Measurements from ENCODE around the gene KCNQ1. TPM values are rescaled to one million over a fixed set of nuclear protein-coding genes. Genes with fewer than 3 reads are reported as not detected.

KCNQ1 gene
- total and polyA plus RNA-seq, 2 donors (not counting 1 experiment from before 2014, with no cell fraction given) = not detected

DNA sequence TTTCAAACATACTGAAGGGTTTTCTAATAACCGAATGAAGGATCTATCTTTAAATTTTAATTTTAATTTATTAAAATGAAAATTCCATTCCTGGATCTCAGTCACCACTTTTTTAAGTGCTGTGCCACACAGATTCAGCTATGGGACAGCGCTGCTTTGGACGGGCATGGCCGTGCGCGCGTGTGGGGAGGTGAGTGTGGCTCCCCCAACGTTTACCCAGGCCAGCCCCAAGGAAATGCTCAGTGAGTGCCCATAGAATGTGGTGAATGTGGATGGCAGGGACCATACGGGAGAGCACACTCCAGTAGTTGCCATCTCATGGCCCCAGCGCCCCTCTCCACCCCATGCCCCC, 343.0 kb downstream of the KCNQ1 start:
- H3K36me3 ChIP-seq (ENCODE audit: control insufficient read depth, insufficient read depth, low read length) = no peaks in the 10 kb centered on the region
- no peaks in the 10 kb centered on the region for H3K79me2 ChIP-seq (ENCODE audit: control insufficient read depth, insufficient read depth, low read length)
- no peaks in the 10 kb centered on the region for H3K4me1 ChIP-seq (ENCODE audit: control insufficient read depth, extremely low read depth, insufficient read depth, low read length)
- H3K4me2 ChIP-seq (ENCODE audit: extremely low read depth, insufficient read depth, low read length) = no peak overlapping the region
- H4K20me1 ChIP-seq (ENCODE audit: control insufficient read depth, extremely low read depth, insufficient read depth, low read length) = no peaks in the 10 kb centered on the region
- no peak for DNase-seq (ENCODE audit: low read depth in 2 of 2)
- H2AFZ ChIP-seq (ENCODE audit: low read length) = no peak overlapping the region
- TF ChIP-seq, protein P1, sequence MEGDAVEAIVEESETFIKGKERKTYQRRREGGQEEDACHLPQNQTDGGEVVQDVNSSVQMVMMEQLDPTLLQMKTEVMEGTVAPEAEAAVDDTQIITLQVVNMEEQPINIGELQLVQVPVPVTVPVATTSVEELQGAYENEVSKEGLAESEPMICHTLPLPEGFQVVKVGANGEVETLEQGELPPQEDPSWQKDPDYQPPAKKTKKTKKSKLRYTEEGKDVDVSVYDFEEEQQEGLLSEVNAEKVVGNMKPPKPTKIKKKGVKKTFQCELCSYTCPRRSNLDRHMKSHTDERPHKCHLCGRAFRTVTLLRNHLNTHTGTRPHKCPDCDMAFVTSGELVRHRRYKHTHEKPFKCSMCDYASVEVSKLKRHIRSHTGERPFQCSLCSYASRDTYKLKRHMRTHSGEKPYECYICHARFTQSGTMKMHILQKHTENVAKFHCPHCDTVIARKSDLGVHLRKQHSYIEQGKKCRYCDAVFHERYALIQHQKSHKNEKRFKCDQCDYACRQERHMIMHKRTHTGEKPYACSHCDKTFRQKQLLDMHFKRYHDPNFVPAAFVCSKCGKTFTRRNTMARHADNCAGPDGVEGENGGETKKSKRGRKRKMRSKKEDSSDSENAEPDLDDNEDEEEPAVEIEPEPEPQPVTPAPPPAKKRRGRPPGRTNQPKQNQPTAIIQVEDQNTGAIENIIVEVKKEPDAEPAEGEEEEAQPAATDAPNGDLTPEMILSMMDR (conservative IDR thresholded peaks at IDR 0.05 in 1 of 2, IDR thresholded peaks at IDR 0.05 in 1 of 2; ENCODE audit: low read depth in 1 of 2, low read length in 2 of 2) = no peak
- no peak for TF ChIP-seq EZH2 (IDR thresholded peaks at IDR 0.05; ENCODE audit: low read length, missing control alignments)
- H3K27me3 ChIP-seq (ENCODE audit: control insufficient read depth, insufficient read depth, low read length) = peaks cover 5% of the 10 kb centered on the region
- H3K27ac ChIP-seq (ENCODE audit: insufficient read depth, low read length) = no peak overlapping the region
- no peaks in the 10 kb centered on the region for H3K9me3 ChIP-seq (ENCODE audit: control insufficient read depth, insufficient read depth, low read depth, low read length)
- no peak overlapping the region for H3K4me3 ChIP-seq (replicated peaks in 1 of 4; ENCODE audit: control extremely low read depth in 1 of 4, insufficient read depth in 1 of 4, low read depth in 3 of 4, low read length in 4 of 4)
- no peak overlapping the region for H3K9ac ChIP-seq (ENCODE audit: insufficient read depth, low read length)

DNA sequence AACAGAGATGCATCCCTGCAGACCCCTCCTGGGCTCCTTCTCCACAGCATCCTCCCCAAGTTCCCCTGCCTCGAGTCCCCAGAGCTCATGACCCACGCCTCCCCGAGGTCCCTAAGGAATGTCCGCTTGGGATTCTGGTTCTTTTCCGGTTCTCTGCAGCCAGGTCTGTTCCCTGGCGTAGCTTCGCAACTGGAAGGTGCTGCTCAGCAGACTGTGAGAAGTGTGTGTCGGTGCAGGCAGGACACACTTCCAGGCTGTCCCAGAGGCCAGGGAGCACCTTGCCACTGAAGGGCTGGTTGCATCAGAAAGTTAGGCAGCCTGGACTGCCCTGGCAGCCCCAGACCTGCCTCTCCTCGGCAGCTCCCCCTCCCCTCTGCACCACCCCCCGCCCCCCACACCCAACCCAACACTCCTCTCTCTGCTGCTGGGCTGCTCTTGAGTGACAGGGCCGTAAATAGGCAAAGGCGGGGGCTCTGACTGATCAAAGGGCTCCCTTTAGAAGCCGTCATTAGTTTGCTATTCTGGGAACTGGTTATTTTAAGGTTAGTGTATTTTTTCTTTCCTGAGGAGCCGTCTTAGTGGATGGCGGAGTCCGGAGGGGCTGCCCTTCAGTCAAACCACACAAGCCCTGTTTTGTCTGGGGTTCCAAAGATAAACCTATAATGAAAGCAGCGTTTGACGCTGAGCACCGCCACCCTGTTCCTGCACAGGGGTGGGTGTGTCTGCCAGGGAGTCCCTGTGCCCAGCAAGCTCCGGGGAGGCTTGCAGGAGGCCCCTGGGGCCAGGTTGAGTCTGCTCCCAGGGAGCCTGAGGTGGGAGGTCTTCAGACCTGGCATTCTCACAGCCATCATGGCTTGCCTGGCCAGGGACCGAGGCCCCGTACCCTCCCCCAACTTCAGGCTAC, 343.6 kb downstream of the KCNQ1 start:
- no peak overlapping the region for H3K4me3 ChIP-seq (replicated peaks in 1 of 4; ENCODE audit: control extremely low read depth in 1 of 4, insufficient read depth in 1 of 4, low read depth in 3 of 4, low read length in 4 of 4)
- peaks cover 5% of the 10 kb centered on the region for H3K27me3 ChIP-seq (ENCODE audit: control insufficient read depth, insufficient read depth, low read length)
- TF ChIP-seq, protein P1 (conservative IDR thresholded peaks at IDR 0.05 in 1 of 2, IDR thresholded peaks at IDR 0.05 in 1 of 2; ENCODE audit: low read depth in 1 of 2, low read length in 2 of 2) = no peak
- TF ChIP-seq EZH2 (IDR thresholded peaks at IDR 0.05; ENCODE audit: low read length, missing control alignments) = no peak
- no peak for DNase-seq (ENCODE audit: low read depth in 2 of 2)
- H3K9ac ChIP-seq (ENCODE audit: insufficient read depth, low read length) = no peak overlapping the region
- no peak overlapping the region for H3K27ac ChIP-seq (ENCODE audit: insufficient read depth, low read length)
- H3K36me3 ChIP-seq (ENCODE audit: control insufficient read depth, insufficient read depth, low read length) = no peaks in the 10 kb centered on the region
- no peaks in the 10 kb centered on the region for H3K4me1 ChIP-seq (ENCODE audit: control insufficient read depth, extremely low read depth, insufficient read depth, low read length)
- H3K4me2 ChIP-seq (ENCODE audit: extremely low read depth, insufficient read depth, low read length) = no peak overlapping the region
- no peak overlapping the region for H2AFZ ChIP-seq (ENCODE audit: low read length)
- H4K20me1 ChIP-seq (ENCODE audit: control insufficient read depth, extremely low read depth, insufficient read depth, low read length) = no peaks in the 10 kb centered on the region
- no peaks in the 10 kb centered on the region for H3K79me2 ChIP-seq (ENCODE audit: control insufficient read depth, insufficient read depth, low read length)
- no peaks in the 10 kb centered on the region for H3K9me3 ChIP-seq (ENCODE audit: control insufficient read depth, insufficient read depth, low read depth, low read length)

DNA sequence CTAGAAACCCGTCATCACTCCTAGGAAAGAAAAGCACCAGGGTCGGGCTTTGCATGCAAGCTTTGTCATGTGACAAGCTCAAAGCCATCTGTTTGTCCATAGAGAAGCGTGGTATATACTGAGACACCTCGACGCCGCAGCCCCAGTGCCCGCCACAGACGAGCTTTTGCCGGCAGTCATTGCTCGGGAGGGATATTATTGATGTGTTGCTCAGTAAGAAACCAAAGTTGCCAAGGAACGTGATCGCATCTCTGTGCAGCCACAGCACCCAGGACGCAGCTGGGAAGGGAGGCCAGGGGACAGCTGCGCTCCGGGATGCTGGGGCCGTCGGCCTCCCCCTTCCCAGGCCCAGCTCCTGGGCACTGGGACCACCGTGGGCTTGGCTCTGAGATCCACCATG, 344.5 kb downstream of the KCNQ1 start:
- peaks cover 5% of the 10 kb centered on the region for H3K27me3 ChIP-seq (ENCODE audit: control insufficient read depth, insufficient read depth, low read length)
- no peak overlapping the region for H3K4me3 ChIP-seq (replicated peaks in 1 of 4; ENCODE audit: control extremely low read depth in 1 of 4, insufficient read depth in 1 of 4, low read depth in 3 of 4, low read length in 4 of 4)
- TF ChIP-seq, protein P1 (conservative IDR thresholded peaks at IDR 0.05 in 1 of 2, IDR thresholded peaks at IDR 0.05 in 1 of 2; ENCODE audit: low read depth in 1 of 2, low read length in 2 of 2) = no peak
- no peak for TF ChIP-seq EZH2 (IDR thresholded peaks at IDR 0.05; ENCODE audit: low read length, missing control alignments)
- H4K20me1 ChIP-seq (ENCODE audit: control insufficient read depth, extremely low read depth, insufficient read depth, low read length) = no peaks in the 10 kb centered on the region
- H3K79me2 ChIP-seq (ENCODE audit: control insufficient read depth, insufficient read depth, low read length) = no peaks in the 10 kb centered on the region
- H3K27ac ChIP-seq (ENCODE audit: insufficient read depth, low read length) = no peak overlapping the region
- H3K9me3 ChIP-seq (ENCODE audit: control insufficient read depth, insufficient read depth, low read depth, low read length) = no peaks in the 10 kb centered on the region
- H2AFZ ChIP-seq (ENCODE audit: low read length) = no peak overlapping the region
- H3K36me3 ChIP-seq (ENCODE audit: control insufficient read depth, insufficient read depth, low read length) = no peaks in the 10 kb centered on the region
- H3K4me2 ChIP-seq (ENCODE audit: extremely low read depth, insufficient read depth, low read length) = no peak overlapping the region
- H3K9ac ChIP-seq (ENCODE audit: insufficient read depth, low read length) = no peak overlapping the region
- no peak for DNase-seq (ENCODE audit: low read depth in 2 of 2)
- H3K4me1 ChIP-seq (ENCODE audit: control insufficient read depth, extremely low read depth, insufficient read depth, low read length) = no peaks in the 10 kb centered on the region

Data from fibroblast of lung (primary cell).